NB4 (cell line): ENCODE data around the gene OAS3.

ENCODE experiments used
- DNase-seq: peaks from one replicate; pipeline ENCODE4 v3.0.0; 2010; ENCODE audit warnings: low read depth
- H3K4me3 ChIP-seq: one replicate; pipeline ENCODE4 v1.5.1; 2011; ENCODE audit warnings: mild to moderate bottlenecking, low read depth, low read length, moderate library complexity
- CTCF ChIP-seq: IDR thresholded peaks from one replicate; pipeline ENCODE4 v1.5.1; 2012; ENCODE audit warnings: low read depth, low read length
- MAX ChIP-seq: IDR thresholded peaks from 2 replicates; pipeline ENCODE4 v1.6.1; 2011; ENCODE audit warnings: low read depth, low read length
- MYC ChIP-seq: IDR thresholded peaks from 2 replicates; pipeline ENCODE4 v1.6.1; 2011; ENCODE audit warnings: low read depth, low read length
- POLR2A ChIP-seq: IDR thresholded peaks from 2 replicates; pipeline ENCODE4 v1.6.1; 2011; ENCODE audit warnings: mild to moderate bottlenecking; ENCODE audit not compliant: insufficient read length; ENCODE audit errors: extremely low read depth

The OAS3 gene

GRCh38 chr12:112929715-112930114 is 8.6 kb upstream of the OAS3 start:
- TF ChIP-seq CTCF (no peak), MYC (no peak), MAX (no peak), POLR2A (no peak)
- no peak overlapping the region for H3K4me3 ChIP-seq
- DNase-seq = no peak

- no peak overlapping the region for H3K4me3 ChIP-seq
- TF ChIP-seq POLR2A (no peak), MAX (no peak), MYC (no peak), CTCF (no peak)
- DNase-seq = no peak
Observed at GRCh38 chr12:112930350-112930749, 7.9 kb upstream of the OAS3 start.

GRCh38 chr12:112932485-112933128 is 5.7 kb upstream of the OAS3 start:
- no peak for TF ChIP-seq CTCF
- no peak for TF ChIP-seq POLR2A
- TF ChIP-seq MAX = no peak
- TF ChIP-seq MYC = no peak
- DNase-seq = no peak
- no peak overlapping the region for H3K4me3 ChIP-seq

- no peak overlapping the region for H3K4me3 ChIP-seq
- DNase-seq = no peak
- TF ChIP-seq POLR2A (no peak), CTCF (no peak), MYC (no peak), MAX (no peak)
Observed at GRCh38 chr12:112933129-112933505, 5.2 kb upstream of the OAS3 start.

- H3K4me3 ChIP-seq = no peak overlapping the region
- no peak for TF ChIP-seq POLR2A
- no peak for TF ChIP-seq MAX
- no peak for TF ChIP-seq CTCF
- TF ChIP-seq MYC = no peak
- DNase-seq = no peak
Observed at GRCh38 chr12:112936264-112936663, 2.0 kb upstream of the OAS3 start.
